Fibroblast of skin of right biceps (primary cell): Measurements from ENCODE around the gene NFIB.
A peak's percentile ranks its signal among the peaks of the same experiment; 100 is the strongest.

Experiments
- DNase-seq: peaks from one replicate; pipeline ENCODE4 v3.0.0-alpha.2; 2013

NFIB gene

GRCh38 chr9:14209399-14210345 is 104.3 kb downstream of the NFIB start:
- DNase-seq, result peak; percentile 58

GRCh38 chr9:14207352-14207995 is 106.5 kb downstream of the NFIB start:
- DNase-seq, result no peak

DNA sequence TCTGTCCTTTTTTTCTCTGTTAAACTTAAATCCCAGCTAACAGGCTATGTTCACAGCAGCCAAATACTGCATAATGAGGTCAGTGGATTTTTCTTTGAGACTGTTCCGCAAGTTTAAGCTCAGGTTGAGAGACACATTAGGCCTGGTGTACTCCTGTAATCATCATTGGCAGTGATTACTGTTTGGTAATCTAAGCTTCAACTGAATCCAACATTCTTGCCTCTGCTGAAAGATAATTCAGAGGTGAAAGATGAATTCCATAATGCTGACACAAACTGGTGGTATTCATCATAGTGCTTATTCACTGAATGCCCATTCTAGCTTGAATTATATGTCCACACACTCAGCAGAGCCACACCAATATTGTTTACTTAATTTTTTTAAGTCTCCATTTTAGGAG is 108.5 kb downstream of the NFIB start:
- peak; percentile 88 for DNase-seq

DNA sequence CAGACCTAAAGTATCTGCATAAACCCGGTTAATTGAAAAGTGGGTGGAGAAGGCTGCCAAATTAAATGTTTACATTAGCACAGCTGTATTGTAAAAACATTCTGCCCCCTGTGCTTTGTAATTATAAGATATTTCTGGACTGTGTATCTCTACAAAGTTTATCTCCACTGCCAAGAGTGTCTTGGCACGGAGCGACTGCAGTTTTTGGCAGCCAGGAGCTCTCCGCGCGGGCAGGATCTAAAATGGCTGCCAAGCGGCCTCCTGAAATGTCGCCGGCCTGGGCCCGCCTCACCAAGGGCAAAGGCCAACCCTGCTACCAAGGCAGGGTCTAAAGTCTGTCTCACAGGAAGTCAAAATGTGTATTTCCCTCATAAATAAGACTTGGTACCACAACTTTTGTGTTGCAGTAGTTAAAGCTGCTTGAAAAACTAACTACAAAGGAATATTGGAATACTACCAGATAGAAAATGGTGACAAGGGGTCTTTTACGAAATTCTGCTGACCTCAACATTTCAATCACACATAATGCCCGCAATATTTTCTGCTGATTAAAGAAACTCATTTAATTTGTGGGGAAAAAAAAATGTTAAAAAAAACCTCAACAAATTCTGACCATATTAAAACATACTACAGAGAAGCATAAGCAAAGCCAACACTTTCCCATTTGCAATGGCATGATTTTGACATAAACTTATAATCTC is 110.4 kb downstream of the NFIB start:
- no peak for DNase-seq

GRCh38 chr9:14198841-14199455 is 115.0 kb downstream of the NFIB start:
- DNase-seq, result peak; percentile 23

GRCh38 chr9:14198047-14198840 is 115.7 kb downstream of the NFIB start:
- peak; percentile 55 for DNase-seq

GRCh38 chr9:14197325-14197858 is 116.5 kb downstream of the NFIB start:
- DNase-seq, result no peak

GRCh38 chr9:14193328-14193990 is 120.5 kb downstream of the NFIB start:
- DNase-seq, result no peak

GRCh38 chr9:14192556-14192955 is 121.4 kb downstream of the NFIB start:
- no peak for DNase-seq

GRCh38 chr9:14191512-14191911 is 122.4 kb downstream of the NFIB start:
- DNase-seq, result no peak

DNA sequence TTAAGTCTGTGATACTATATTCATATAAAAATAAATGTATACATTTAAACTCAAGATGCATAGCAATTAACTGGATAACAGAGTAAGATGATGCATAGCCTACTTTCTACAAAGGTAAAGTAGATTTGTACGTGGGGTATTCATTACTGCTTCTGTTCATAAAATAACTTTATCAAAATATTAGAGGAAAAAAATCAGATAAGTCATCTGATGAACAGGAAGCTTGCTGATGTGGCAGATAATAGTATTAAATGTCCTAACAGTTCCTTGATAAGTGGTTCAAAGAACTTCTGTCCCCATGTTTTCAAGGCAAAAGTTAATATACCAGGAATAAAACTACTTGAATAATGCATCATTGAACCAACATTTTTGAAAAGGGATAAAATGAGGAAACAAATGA is 123.7 kb downstream of the NFIB start:
- no peak for DNase-seq

GRCh38 chr9:14189578-14189977 is 124.4 kb downstream of the NFIB start:
- peak; percentile 18 for DNase-seq

GRCh38 chr9:14189146-14189545 is 124.8 kb downstream of the NFIB start:
- no peak for DNase-seq

- DNase-seq, result no peak
Observed at GRCh38 chr9:14188538-14188937, 125.4 kb downstream of the NFIB start.

DNA sequence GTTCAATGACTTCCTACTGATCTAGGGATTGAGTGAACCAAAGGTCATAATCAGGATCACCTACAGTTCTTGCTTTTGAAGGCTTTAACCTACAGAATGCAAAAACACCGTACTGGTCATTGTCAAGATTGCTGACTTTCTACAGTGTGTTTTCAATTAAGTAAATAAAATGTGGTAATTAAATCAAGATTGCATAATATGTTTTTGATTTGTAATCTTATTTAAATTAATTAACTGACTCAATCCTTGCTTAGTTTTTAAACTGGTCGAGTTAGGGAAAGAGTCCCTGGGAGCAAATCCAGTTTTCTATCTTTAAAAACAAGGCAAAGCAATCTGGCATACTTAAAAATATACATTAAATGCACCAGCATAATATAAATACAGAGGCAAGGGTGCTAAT is 125.9 kb downstream of the NFIB start:
- DNase-seq, result no peak

DNA sequence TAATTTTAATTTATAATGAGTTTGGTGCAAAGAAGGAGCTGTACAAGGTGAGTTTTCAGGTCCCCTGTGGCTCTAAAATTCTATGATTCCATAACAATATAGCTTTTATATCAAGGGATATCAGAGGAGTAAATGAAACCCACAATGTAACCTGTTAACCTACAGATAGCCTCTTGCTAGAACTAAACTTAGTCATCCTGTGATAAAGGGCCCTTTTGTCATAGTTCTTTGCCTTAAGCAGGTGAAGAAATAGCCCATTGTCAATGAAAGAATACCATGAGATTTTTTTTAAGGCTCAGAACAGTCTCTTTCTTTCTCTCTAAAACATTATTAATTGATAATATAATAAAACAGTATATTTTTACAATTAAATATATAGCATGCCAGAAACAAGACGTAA is 127.8 kb downstream of the NFIB start:
- no peak for DNase-seq

- no peak for DNase-seq
Observed at GRCh38 chr9:14185016-14185415, 128.9 kb downstream of the NFIB start.

- no peak for DNase-seq
Observed at GRCh38 chr9:14183001-14183400, 130.9 kb downstream of the NFIB start.

GRCh38 chr9:14180960-14181537 is 132.9 kb downstream of the NFIB start:
- no peak for DNase-seq

GRCh38 chr9:14180093-14180959 is 133.6 kb downstream of the NFIB start:
- no peak for DNase-seq
